MM.1S (cell line): ENCODE results near the gene MAP3K5.

Experiments used
- DNase-seq: peaks from one replicate; pipeline ENCODE4 v3.0.0-alpha.2; 2015
- H2AFZ ChIP-seq: fragments of 300-600 bp; sonication (generic); 2 replicates; pipeline ENCODE4 v1.6.0; 2016; ENCODE audit warnings: antibody characterized with exemption, low read length
- H3F3A ChIP-seq: fragments of 300-600 bp; sonication (generic); 2 replicates; pipeline ENCODE4 v1.6.1; 2016; ENCODE audit warnings: mild to moderate bottlenecking, antibody characterized with exemption, low read length, moderate library complexity, mixed read lengths; ENCODE audit not compliant: insufficient read depth
- H3K27ac ChIP-seq: fragments of 300-600 bp; sonication (generic); 2 replicates; pipeline ENCODE4 v1.5.1; 2016; ENCODE audit warnings: mild to moderate bottlenecking, low read length
- H3K27me3 ChIP-seq: fragments of 300-600 bp; sonication (generic); replicated peaks from 2 replicates; pipeline ENCODE4 v1.6.0; 2016; ENCODE audit warnings: low read length; ENCODE audit not compliant: insufficient read depth
- H3K36me3 ChIP-seq: fragments of 300-600 bp; sonication (generic); replicated peaks from 2 replicates; pipeline ENCODE4 v1.6.1; 2016; ENCODE audit warnings: mild to moderate bottlenecking, low read length, mixed read lengths; ENCODE audit not compliant: insufficient read depth
- H3K4me1 ChIP-seq: fragments of 300-600 bp; sonication (generic); 2 replicates; pipeline ENCODE4 v1.6.1; 2016; ENCODE audit warnings: low read length, mixed read lengths
- H3K4me2 ChIP-seq: fragments of 300-600 bp; sonication (generic); 2 replicates; pipeline ENCODE4 v1.6.0; 2016; ENCODE audit warnings: low read depth, low read length
- H3K4me3 ChIP-seq: fragments of 300-600 bp; sonication (generic); 2 replicates; pipeline ENCODE4 v1.5.1; 2016; ENCODE audit warnings: low read length, mixed read lengths
- H3K79me2 ChIP-seq: fragments of 300-600 bp; sonication (generic); 2 replicates; pipeline ENCODE4 v1.6.1; 2016; ENCODE audit warnings: mixed run types, low read length, mixed read lengths
- H3K9ac ChIP-seq: fragments of 300-600 bp; sonication (generic); 2 replicates; pipeline ENCODE4 v1.6.1; 2016; ENCODE audit warnings: low read length, mixed read lengths
- H3K9me2 ChIP-seq: fragments of 300-600 bp; sonication (generic); replicated peaks from 2 replicates; pipeline ENCODE4 v1.6.1; 2016; ENCODE audit warnings: mild to moderate bottlenecking, low read length, mixed read lengths; ENCODE audit not compliant: insufficient read depth
- H3K9me3 ChIP-seq: fragments of 300-600 bp; sonication (generic); replicated peaks from 2 replicates; pipeline ENCODE4 v1.6.1; 2016; ENCODE audit warnings: mild to moderate bottlenecking, low read length, mixed read lengths; ENCODE audit not compliant: insufficient read depth
- H4K20me1 ChIP-seq: fragments of 300-600 bp; sonication (generic); 2 replicates; pipeline ENCODE4 v1.6.1; 2016; ENCODE audit warnings: mild to moderate bottlenecking, low read length, moderate library complexity, mixed read lengths; ENCODE audit not compliant: insufficient read depth
- EZH2 ChIP-seq: fragments of 300-600 bp; sonication (generic); optimal IDR thresholded peaks from 2 replicates; pipeline ENCODE3; 2017; ENCODE audit warnings: low read depth, mild to moderate bottlenecking, antibody characterized with exemption, low read length, mixed read lengths
- EZH2phosphoT487 ChIP-seq: fragments of 300-600 bp; sonication (generic); IDR thresholded peaks from 2 replicates; pipeline ENCODE4 v1.6.1; 2018; ENCODE audit warnings: antibody characterized with exemption, low read length
- TF ChIP-seq, protein P1 (sequence below): fragments of 300-600 bp; sonication (generic); IDR thresholded peaks from 2 replicates; pipeline ENCODE4 v1.5.1; 2016; ENCODE audit warnings: antibody characterized with exemption, low read length, mixed read lengths

Gene MAP3K5

DNA sequence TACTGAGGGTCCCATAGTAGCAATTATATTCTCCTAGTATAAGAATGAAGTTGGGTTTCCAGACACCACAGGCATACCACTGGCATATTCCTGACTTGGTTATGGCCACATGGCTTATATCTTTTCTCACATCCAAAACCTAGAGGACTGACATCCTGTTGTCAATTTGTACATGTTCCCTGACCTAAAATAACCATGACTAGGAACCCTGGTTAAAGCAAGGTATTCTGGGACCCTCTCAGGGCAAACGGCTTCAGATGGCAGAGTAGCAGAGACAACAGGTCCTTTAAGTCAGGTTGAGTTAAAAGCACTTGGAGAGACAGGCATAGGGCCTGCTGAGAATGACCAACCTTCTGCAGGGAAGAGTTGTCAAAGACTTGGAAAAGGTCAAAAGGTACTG, 12.6 kb downstream of the MAP3K5 start:
- H3K4me2 ChIP-seq: no peak overlapping the region

DNA sequence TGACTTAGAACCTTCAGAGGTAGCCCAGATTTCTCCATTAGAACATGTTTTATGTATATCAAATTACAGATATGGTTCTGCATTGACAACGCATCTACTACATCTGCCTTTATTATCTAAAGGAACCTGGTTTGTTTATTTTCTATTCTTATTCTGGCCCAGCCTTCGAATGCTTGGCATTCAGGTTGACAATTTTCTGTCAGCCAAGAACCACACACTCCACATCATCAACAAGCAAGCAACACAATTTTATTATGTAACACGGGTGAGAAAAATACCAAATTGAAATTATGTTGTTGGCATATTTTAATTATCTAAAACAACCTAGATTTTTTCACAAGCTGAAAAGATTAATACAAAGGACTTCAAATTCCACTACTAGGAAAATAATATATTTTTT, 14.6 kb downstream of the MAP3K5 start:
- TF ChIP-seq, protein P1, sequence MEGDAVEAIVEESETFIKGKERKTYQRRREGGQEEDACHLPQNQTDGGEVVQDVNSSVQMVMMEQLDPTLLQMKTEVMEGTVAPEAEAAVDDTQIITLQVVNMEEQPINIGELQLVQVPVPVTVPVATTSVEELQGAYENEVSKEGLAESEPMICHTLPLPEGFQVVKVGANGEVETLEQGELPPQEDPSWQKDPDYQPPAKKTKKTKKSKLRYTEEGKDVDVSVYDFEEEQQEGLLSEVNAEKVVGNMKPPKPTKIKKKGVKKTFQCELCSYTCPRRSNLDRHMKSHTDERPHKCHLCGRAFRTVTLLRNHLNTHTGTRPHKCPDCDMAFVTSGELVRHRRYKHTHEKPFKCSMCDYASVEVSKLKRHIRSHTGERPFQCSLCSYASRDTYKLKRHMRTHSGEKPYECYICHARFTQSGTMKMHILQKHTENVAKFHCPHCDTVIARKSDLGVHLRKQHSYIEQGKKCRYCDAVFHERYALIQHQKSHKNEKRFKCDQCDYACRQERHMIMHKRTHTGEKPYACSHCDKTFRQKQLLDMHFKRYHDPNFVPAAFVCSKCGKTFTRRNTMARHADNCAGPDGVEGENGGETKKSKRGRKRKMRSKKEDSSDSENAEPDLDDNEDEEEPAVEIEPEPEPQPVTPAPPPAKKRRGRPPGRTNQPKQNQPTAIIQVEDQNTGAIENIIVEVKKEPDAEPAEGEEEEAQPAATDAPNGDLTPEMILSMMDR: no peak
- Histone ChIP-seq H3K36me3 (no peaks in the 10 kb centered on the region), H3K4me3 (no peak overlapping the region), H3K9me2 (no peaks in the 10 kb centered on the region), H3F3A (no peaks in the 10 kb centered on the region; the same call in 1 of the 2 replicates), H3K9ac (no peak overlapping the region), H3K27ac (no peak overlapping the region), H3K79me2 (peaks cover 68% of the 10 kb centered on the region), H3K4me1 (peaks cover 7% of the 10 kb centered on the region), H2AFZ (no peak overlapping the region), H3K9me3 (no peaks in the 10 kb centered on the region), H3K27me3 (no peaks in the 10 kb centered on the region), H3K4me2 (no peak overlapping the region), H4K20me1 (no peaks in the 10 kb centered on the region)
- DNase-seq: no peak

More for the DNA sequence above, 12.6 kb downstream of the MAP3K5 start:
- Histone ChIP-seq H3K9me3 (no peaks in the 10 kb centered on the region), H3K79me2 (peaks cover 70% of the 10 kb centered on the region), H3K9ac (no peak overlapping the region), H3K9me2 (no peaks in the 10 kb centered on the region), H4K20me1 (no peaks in the 10 kb centered on the region), H3F3A (no peaks in the 10 kb centered on the region), H3K27ac (no peak overlapping the region), H2AFZ (no peak overlapping the region), H3K4me1 (peaks cover 13% of the 10 kb centered on the region), H3K36me3 (0 out of 2 replicates have a peak, but pooled peaks cover 6% of the 10 kb centered on the region), H3K27me3 (no peaks in the 10 kb centered on the region), H3K4me3 (no peak overlapping the region)
- DNase-seq: no peak
- TF ChIP-seq, protein P1: no peak
- TF ChIP-seq EZH2phosphoT487 (no peak), EZH2 (no peak)

DNA sequence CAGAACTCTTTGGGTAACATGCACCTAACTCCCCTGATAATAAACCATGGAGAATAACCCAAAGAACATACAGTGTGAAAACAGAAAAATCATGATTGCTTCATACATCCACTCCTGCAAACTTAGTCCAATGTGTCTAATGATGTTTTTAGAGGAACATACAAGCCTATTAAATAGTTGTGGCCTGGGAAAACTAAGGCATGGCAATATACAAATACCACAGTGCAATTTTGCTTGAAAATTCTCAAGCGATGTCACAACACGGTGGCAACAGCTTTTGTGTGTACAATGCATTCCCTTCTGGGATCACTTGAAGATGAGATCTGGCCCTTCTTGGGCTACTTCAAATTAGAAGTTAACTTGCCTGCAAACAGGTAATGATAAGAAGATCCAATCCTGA, 16.7 kb downstream of the MAP3K5 start:
- Histone ChIP-seq H2AFZ (no peak overlapping the region), H3K9me2 (no peaks in the 10 kb centered on the region), H3K36me3 (no peaks in the 10 kb centered on the region), H3K4me2 (no peak overlapping the region), H3K4me3 (no peak overlapping the region), H4K20me1 (no peaks in the 10 kb centered on the region), H3K27me3 (no peaks in the 10 kb centered on the region), H3F3A (peaks cover 3% of the 10 kb centered on the region; the same call in 1 of the 2 replicates), H3K9ac (no peak overlapping the region), H3K27ac (no peak overlapping the region), H3K79me2 (peaks cover 69% of the 10 kb centered on the region), H3K4me1 (peaks cover 13% of the 10 kb centered on the region), H3K9me3 (no peaks in the 10 kb centered on the region)
- TF ChIP-seq EZH2 (no peak), EZH2phosphoT487 (no peak)
- TF ChIP-seq, protein P1: no peak
- no peak for DNase-seq
